ENCODE results near the gene PRMT1.

Gene PRMT1

GRCh38 chr19:49651820-49652550 is 25.1 kb upstream of the PRMT1 start:
- DNase-seq: no peak

- no peak for DNase-seq
Measured at GRCh38 chr19:49652551-49653465, 24.3 kb upstream of the PRMT1 start.

GRCh38 chr19:49653466-49653806 is 23.6 kb upstream of the PRMT1 start:
- no peak for DNase-seq

GRCh38 chr19:49654581-49654980 is 22.5 kb upstream of the PRMT1 start:
- no peak for DNase-seq

GRCh38 chr19:49655570-49656455 is 21.3 kb upstream of the PRMT1 start:
- no peak for DNase-seq

- DNase-seq: no peak
Measured at GRCh38 chr19:49656456-49657109, 20.5 kb upstream of the PRMT1 start.

- no peak for DNase-seq
Measured at GRCh38 chr19:49657493-49658138, 19.5 kb upstream of the PRMT1 start.

GRCh38 chr19:49658139-49658517 is 18.9 kb upstream of the PRMT1 start:
- DNase-seq: no peak

GRCh38 chr19:49658566-49659442 is 18.3 kb upstream of the PRMT1 start:
- no peak for DNase-seq

GRCh38 chr19:49660338-49660961 is 16.6 kb upstream of the PRMT1 start:
- no peak for DNase-seq

GRCh38 chr19:49662011-49662410 is 15.1 kb upstream of the PRMT1 start:
- no peak for DNase-seq

- DNase-seq: no peak
Measured at GRCh38 chr19:49663224-49663623, 13.8 kb upstream of the PRMT1 start.

GRCh38 chr19:49664171-49665035 is 12.7 kb upstream of the PRMT1 start:
- peak; percentile 54 for DNase-seq

- DNase-seq: no peak
Measured at GRCh38 chr19:49665036-49665350, 12.1 kb upstream of the PRMT1 start.

GRCh38 chr19:49665351-49666119 is 11.5 kb upstream of the PRMT1 start, which contains the start of the genes BCL2L12 and IRF3:
Gene BCL2L12, plus strand, starts transcription at chr19:49665933. Its CDS starts 760 bp downstream, at chr19:49666693.
Gene IRF3, minus strand, starts transcription at chr19:49665857. Its CDS starts 1,019 bp downstream, at chr19:49664838.
- peak; percentile 78 for DNase-seq

- DNase-seq: no peak
Measured at GRCh38 chr19:49666120-49666444, 11.0 kb upstream of the PRMT1 start.

- no peak for DNase-seq
Measured at GRCh38 chr19:49667473-49667872, 9.6 kb upstream of the PRMT1 start.

GRCh38 chr19:49669516-49669915 is 7.6 kb upstream of the PRMT1 start:
- no peak for DNase-seq

Data from NCI-H2227 treated with DMSO at 0.1 percent for 48 hours (cell line).